Gastroesophageal sphincter (tissue), 4 donors: ENCODE data around the gene MGAT4A. TPM values are rescaled to one million over a fixed set of nuclear protein-coding genes. Genes with fewer than 3 reads are reported as not detected.

Experiments
- ATAC-seq: fragments of 150-250 bp; one replicate; pipeline ENCODE4 v1.9.1; 2016; ENCODE audit warnings: mild to moderate bottlenecking, moderate library complexity
- H3K27ac ChIP-seq, 4 donors: fragments of 200-600 bp; sonication (generic) in 3 of 4; 1 replicate in 3 of 4; 2 replicates in 1 of 4; pipeline ENCODE4 v1.5.1; 2016 to 2019
- H3K27me3 ChIP-seq: fragments of 200-600 bp; sonication (generic); one replicate; pipeline ENCODE4 v1.5.1; 2019
- H3K36me3 ChIP-seq, 2 donors: fragments of 200-600 bp; sonication (generic); one replicate each; pipeline ENCODE4 v1.5.1; 2019; ENCODE audit warnings: control low read depth in 1 of 2
- H3K4me1 ChIP-seq, 3 donors: fragments of 200-600 bp; sonication (generic); 1 replicate in 2 of 3; 2 replicates in 1 of 3; pipeline ENCODE4 v1.5.1; 2016 to 2019; ENCODE audit warnings: control low read depth in 2 of 3
- H3K4me3 ChIP-seq, 2 donors: fragments of 200-600 bp; sonication (generic); one replicate each; pipeline ENCODE4 v1.5.1; 2019; ENCODE audit warnings: mild to moderate bottlenecking in 1 of 2, moderate library complexity in 1 of 2
- H3K9me3 ChIP-seq, 3 donors: fragments of 200-600 bp; sonication (generic); one replicate each; pipeline ENCODE4 v1.5.1; 2017 to 2019; ENCODE audit warnings: control low read depth in 2 of 3
- CTCF ChIP-seq, 4 experiments: fragments of 200-600 bp in 2 of 4; fragments of 450-650 bp in 2 of 4; sonication (generic) in 1 of 4; IDR thresholded peaks; one replicate each; pipeline ENCODE4 v1.5.1; 2017 to 2019; ENCODE audit warnings: antibody characterized with exemption in 4 of 4, mild to moderate bottlenecking in 2 of 4, moderate library complexity in 2 of 4
- EP300 ChIP-seq: sonication (generic); formaldehyde crosslinking; IDR thresholded peaks from one replicate; pipeline ENCODE4 v1.6.1; 2017; ENCODE audit warnings: antibody characterized with exemption, mild to moderate bottlenecking
- POLR2A ChIP-seq, 2 donors: fragments of 450-650 bp; IDR thresholded peaks; one replicate each; pipeline ENCODE4 v1.6.1; 2017; ENCODE audit warnings: antibody characterized with exemption in 2 of 2, mild to moderate bottlenecking in 2 of 2, moderate library complexity in 1 of 2
- POLR2AphosphoS5 ChIP-seq: sonication (generic); formaldehyde crosslinking; IDR thresholded peaks from one replicate; pipeline ENCODE4 v1.6.1; 2017; ENCODE audit warnings: antibody characterized with exemption
- WGBS, 2 donors: methylation state at CpG; one replicate each; pipeline ENCODE4 v1.1.5; 2018; ENCODE audit warnings: low coverage in 1 of 2; 5-methylcytosine and 5-hydroxymethylcytosine counted together
- total RNA-seq, 4 donors: library from RNA; depleted of rRNA; stranded (reverse); fragments of >200 nt; gene quantifications; one replicate each; pipeline ENCODE4 v1.1.0, GENCODE V29; 2016

MGAT4A gene
- total RNA-seq, 4 donors from 2014 or later = 12.7 to 33.0 (median 21.2) TPM

- ATAC-seq = no peak
- Histone ChIP-seq H3K27ac (no peak overlapping the region), H3K4me3 (no peak overlapping the region), H3K4me1 (peaks cover 0 to 18% (median 0%) of the 10 kb centered on the region in 3 donors), H3K36me3 (no peaks in the 10 kb centered on the region), H3K27me3 (no peaks in the 10 kb centered on the region), H3K9me3 (no peaks in the 10 kb centered on the region)
- TF ChIP-seq POLR2AphosphoS5 = no peak
- no peak for TF ChIP-seq POLR2A (IDR thresholded peaks at IDR 0.05)
- no peak for TF ChIP-seq CTCF (IDR thresholded peaks at IDR 0.05)
- TF ChIP-seq EP300 = no peak
- 88 to 90% methylated on average over 4 to 5 of the region's 5 CpGs for WGBS, 2 donors
Observed at GRCh38 chr2:98693477-98693876, 37.5 kb downstream of the MGAT4A start.

- peaks cover 0 to 18% (median 0%) of the 10 kb centered on the region in 3 donors for H3K4me1 ChIP-seq
- no peak for TF ChIP-seq POLR2AphosphoS5
- no peak for TF ChIP-seq CTCF (IDR thresholded peaks at IDR 0.05)
- no peak for TF ChIP-seq EP300
- TF ChIP-seq POLR2A (IDR thresholded peaks at IDR 0.05) = no peak
- no peaks in the 10 kb centered on the region for H3K27me3 ChIP-seq
- H3K4me3 ChIP-seq = no peak overlapping the region
- no peaks in the 10 kb centered on the region for H3K9me3 ChIP-seq
- ATAC-seq = no peak
- H3K36me3 ChIP-seq = no peaks in the 10 kb centered on the region
- WGBS, 2 donors = 91 to 93% methylated on average over 6 to 7 of the region's 7 CpGs
- H3K27ac ChIP-seq = no peak overlapping the region
Observed at GRCh38 chr2:98692090-98693054, 38.6 kb downstream of the MGAT4A start.

- H3K36me3 ChIP-seq = no peaks in the 10 kb centered on the region
- H3K9me3 ChIP-seq = no peaks in the 10 kb centered on the region
- TF ChIP-seq EP300 (no peak), POLR2A (IDR thresholded peaks at IDR 0.05) (no peak), POLR2AphosphoS5 (no peak), CTCF (IDR thresholded peaks at IDR 0.05) (no peak)
- no peak for ATAC-seq
- H3K4me3 ChIP-seq = no peak overlapping the region
- no peak overlapping the region for H3K27ac ChIP-seq
- peaks cover 0 to 17% (median 0%) of the 10 kb centered on the region in 3 donors for H3K4me1 ChIP-seq
- WGBS, 2 donors = 75 to 90% methylated on average over 2 to 3 of the region's 3 CpGs
- no peaks in the 10 kb centered on the region for H3K27me3 ChIP-seq
Observed at GRCh38 chr2:98691303-98691702, 39.6 kb downstream of the MGAT4A start.

- H3K9me3 ChIP-seq = no peaks in the 10 kb centered on the region
- WGBS, 2 donors = 90 to 92% methylated on average over 8 to 14 of the region's 14 CpGs
- H3K4me1 ChIP-seq = no peaks in the 10 kb centered on the region
- TF ChIP-seq EP300 = no peak
- TF ChIP-seq POLR2A (IDR thresholded peaks at IDR 0.05) = no peak
- no peak for TF ChIP-seq POLR2AphosphoS5
- no peak for TF ChIP-seq CTCF (IDR thresholded peaks at IDR 0.05)
- no peak overlapping the region for H3K4me3 ChIP-seq
- H3K36me3 ChIP-seq = no peaks in the 10 kb centered on the region
- H3K27ac ChIP-seq = no peak overlapping the region
- ATAC-seq = no peak
- H3K27me3 ChIP-seq = no peaks in the 10 kb centered on the region
Observed at GRCh38 chr2:98685930-98686887, 44.7 kb downstream of the MGAT4A start.
